Neural progenitor cell (in vitro differentiated cells): ENCODE measurements around the gene HSP90AA1.

Source experiments
- EZH2 ChIP-seq: fragments of 200-600 bp; sonication (generic); IDR thresholded peaks from 2 replicates; pipeline ENCODE4 v1.6.1; 2017; ENCODE audit warnings: antibody characterized with exemption, mild to moderate bottlenecking, moderate library complexity
- EZH2phosphoT487 ChIP-seq: fragments of 200-600 bp; sonication (generic); IDR thresholded peaks from 2 replicates; pipeline ENCODE4 v1.6.1; 2017; ENCODE audit warnings: antibody characterized with exemption
- TF ChIP-seq, protein P1 (sequence below): fragments of 200-600 bp; sonication (generic); IDR thresholded peaks from 2 replicates; pipeline ENCODE4 v1.5.1; 2017; ENCODE audit warnings: antibody characterized with exemption, mild to moderate bottlenecking

DNA sequence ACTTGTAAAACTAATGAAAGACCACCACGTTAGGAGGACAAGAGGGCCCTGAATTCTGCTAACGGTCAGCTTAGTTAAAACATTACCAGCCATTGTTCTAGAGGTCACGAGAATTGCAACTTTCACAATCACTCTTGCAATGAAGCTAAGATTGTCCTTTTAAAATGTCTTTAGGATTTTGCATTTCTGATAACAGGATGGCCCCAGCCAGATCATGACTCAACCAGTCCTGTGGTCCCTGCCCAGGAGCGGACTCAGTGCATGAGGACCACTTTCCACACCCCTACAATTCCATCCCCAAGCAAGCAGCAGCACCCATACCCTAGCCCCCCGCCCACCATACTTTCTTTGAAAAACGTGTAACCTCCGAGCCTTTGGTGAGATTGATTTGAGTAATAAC, 28.7 kb downstream of the HSP90AA1 start:
- TF ChIP-seq, protein P1, sequence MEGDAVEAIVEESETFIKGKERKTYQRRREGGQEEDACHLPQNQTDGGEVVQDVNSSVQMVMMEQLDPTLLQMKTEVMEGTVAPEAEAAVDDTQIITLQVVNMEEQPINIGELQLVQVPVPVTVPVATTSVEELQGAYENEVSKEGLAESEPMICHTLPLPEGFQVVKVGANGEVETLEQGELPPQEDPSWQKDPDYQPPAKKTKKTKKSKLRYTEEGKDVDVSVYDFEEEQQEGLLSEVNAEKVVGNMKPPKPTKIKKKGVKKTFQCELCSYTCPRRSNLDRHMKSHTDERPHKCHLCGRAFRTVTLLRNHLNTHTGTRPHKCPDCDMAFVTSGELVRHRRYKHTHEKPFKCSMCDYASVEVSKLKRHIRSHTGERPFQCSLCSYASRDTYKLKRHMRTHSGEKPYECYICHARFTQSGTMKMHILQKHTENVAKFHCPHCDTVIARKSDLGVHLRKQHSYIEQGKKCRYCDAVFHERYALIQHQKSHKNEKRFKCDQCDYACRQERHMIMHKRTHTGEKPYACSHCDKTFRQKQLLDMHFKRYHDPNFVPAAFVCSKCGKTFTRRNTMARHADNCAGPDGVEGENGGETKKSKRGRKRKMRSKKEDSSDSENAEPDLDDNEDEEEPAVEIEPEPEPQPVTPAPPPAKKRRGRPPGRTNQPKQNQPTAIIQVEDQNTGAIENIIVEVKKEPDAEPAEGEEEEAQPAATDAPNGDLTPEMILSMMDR = no peak
- no peak for TF ChIP-seq EZH2phosphoT487
- no peak for TF ChIP-seq EZH2
